SJSA1 (cell line): Measurements from ENCODE around the gene SLC35F3. TPM values are rescaled to one million over a fixed set of nuclear protein-coding genes. Genes with fewer than 3 reads are reported as not detected.
A peak's percentile ranks its signal among the peaks of the same experiment; 100 is the strongest.

Experiments used
- DNase-seq, 2 experiments: peaks; one replicate each; pipeline ENCODE4 v3.0.0-alpha.2; 2015 to 2020; ENCODE audit warnings: low spot score in 2 of 2, low read depth in 1 of 2
- H3K27ac ChIP-seq: fragments of 250-450 bp; sonication (Bioruptor Pico); 2 replicates; pipeline ENCODE4 v1.5.1; 2020; ENCODE audit warnings: mild to moderate bottlenecking, moderate library complexity
- H3K27me3 ChIP-seq: fragments of 250-450 bp; sonication (Bioruptor Pico); replicated peaks from 2 replicates; pipeline ENCODE4 v1.5.1; 2020; ENCODE audit warnings: mild to moderate bottlenecking, moderate library complexity
- H3K36me3 ChIP-seq: fragments of 250-450 bp; sonication (Bioruptor Pico); 2 replicates; pipeline ENCODE4 v1.5.1; 2020; ENCODE audit warnings: mild to moderate bottlenecking
- H3K4me1 ChIP-seq: fragments of 250-450 bp; sonication (Bioruptor Pico); replicated peaks from 2 replicates; pipeline ENCODE4 v1.6.1; 2021; ENCODE audit warnings: mild to moderate bottlenecking
- H3K4me3 ChIP-seq: fragments of 250-450 bp; sonication (Bioruptor Pico); 2 replicates; pipeline ENCODE4 v1.5.1; 2020; ENCODE audit warnings: mild to moderate bottlenecking
- H3K9me3 ChIP-seq: fragments of 250-450 bp; sonication (Bioruptor Pico); replicated peaks from 2 replicates; pipeline ENCODE4 v1.5.1; 2020; ENCODE audit warnings: mild to moderate bottlenecking
- total RNA-seq: library from RNA; depleted of rRNA; stranded (reverse); fragments of >200 nt; shearing (Covaris generic); gene quantifications from 2 replicates; pipeline ENCODE4 v1.2.3, GENCODE V29; 2014

The SLC35F3 gene
- total RNA-seq, 1 experiment from 2014 or later, result not detected

GRCh38 chr1:234373959-234374254 lies 469.4 kb downstream of the SLC35F3 start:
- DNase-seq, result no peak
- peaks cover 37% of the 10 kb centered on the region for H3K36me3 ChIP-seq
- peaks cover 5% of the 10 kb centered on the region for H3K4me1 ChIP-seq
- H3K27ac ChIP-seq, result peak overlapping the region; percentile 96
- H3K27me3 ChIP-seq, result no peaks in the 10 kb centered on the region
- peak overlapping the region; percentile 77 for H3K4me3 ChIP-seq
- no peaks in the 10 kb centered on the region for H3K9me3 ChIP-seq
